Activated naive CD8-positive, alpha-beta T cell treated with anti-CD3 and anti-CD28 coated beads, Interleukin-2, amount 50 U/mL, for 16 hours (primary cell): ENCODE results near the gene LEFTY1.
"Not testable (repeated sequence)": the region's sequence is repeated elsewhere in the genome, so short reads cannot be mapped to it uniquely, and the experiment has no call there.

Experiments
- DNase-seq: peaks from one replicate; pipeline ENCODE4 v3.0.0-alpha.2; 2020; ENCODE audit warnings: low read depth, low spot score

The LEFTY1 gene

GRCh38 chr1:225849925-225850324, 39.0 kb downstream of the LEFTY1 start:
- DNase-seq: no peak

DNA sequence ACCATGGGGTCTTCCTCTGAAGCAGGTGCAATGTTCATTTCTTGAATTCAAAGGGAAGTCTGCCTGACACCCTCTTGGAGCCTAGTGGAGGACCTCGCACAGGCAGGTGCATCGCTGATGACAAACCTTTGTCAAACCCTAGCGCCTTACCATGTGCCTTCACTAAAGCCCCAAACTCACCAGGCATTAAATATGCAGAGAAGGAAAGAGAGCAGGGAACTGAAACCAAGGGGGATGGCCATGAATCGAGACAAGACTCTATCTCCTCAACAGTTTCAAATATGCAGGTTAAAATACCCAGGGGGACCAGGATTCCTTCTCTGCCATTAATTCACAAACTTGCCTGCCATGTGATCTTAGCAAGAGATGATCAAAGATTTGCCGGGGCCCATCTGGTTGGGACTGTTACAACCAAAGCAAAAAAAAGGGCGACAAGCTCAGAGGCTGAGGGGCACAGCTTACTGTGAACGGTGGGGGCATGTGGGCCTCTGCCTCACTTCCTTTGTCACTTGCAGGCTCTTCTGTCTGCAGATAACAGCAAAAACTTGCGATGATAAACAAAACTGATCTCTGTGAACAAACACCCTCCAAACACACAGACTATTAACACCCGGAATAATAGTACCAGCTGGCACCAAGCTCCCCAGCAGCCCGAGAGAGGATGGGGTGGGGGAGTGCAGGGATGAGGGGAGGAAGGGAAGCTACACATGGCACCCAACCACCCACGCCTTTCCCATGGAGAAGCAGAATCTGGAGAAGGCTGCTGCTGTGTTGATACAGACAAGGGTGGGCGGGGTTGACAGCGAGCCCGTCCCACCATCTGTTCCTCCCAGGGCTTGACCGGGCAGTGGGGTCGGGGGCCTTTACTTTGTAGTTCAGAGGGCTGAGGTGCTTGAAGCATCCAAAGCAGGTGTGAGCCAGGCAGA, 40.7 kb downstream of the LEFTY1 start:
- no peak for DNase-seq

DNA sequence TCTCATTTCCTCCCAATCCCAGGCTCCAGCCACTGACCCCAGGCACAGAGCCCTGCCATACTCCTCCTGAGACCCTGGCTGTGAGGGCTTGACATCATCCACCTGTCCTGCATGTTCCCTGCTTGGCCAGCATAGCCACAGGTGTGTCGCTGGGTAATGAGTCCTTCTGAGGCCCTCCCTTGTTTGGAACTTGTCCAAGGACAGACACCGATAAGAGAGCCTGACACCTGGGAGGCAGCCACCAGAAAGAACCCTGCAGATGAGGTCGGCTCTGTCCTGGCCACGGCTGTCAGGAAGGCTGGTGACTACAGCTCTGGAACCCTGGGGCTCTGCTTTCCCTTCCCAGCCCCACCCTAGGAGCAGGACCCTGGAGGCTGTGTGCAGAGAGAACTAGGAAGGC, 41.3 kb downstream of the LEFTY1 start:
- DNase-seq: no peak

DNA sequence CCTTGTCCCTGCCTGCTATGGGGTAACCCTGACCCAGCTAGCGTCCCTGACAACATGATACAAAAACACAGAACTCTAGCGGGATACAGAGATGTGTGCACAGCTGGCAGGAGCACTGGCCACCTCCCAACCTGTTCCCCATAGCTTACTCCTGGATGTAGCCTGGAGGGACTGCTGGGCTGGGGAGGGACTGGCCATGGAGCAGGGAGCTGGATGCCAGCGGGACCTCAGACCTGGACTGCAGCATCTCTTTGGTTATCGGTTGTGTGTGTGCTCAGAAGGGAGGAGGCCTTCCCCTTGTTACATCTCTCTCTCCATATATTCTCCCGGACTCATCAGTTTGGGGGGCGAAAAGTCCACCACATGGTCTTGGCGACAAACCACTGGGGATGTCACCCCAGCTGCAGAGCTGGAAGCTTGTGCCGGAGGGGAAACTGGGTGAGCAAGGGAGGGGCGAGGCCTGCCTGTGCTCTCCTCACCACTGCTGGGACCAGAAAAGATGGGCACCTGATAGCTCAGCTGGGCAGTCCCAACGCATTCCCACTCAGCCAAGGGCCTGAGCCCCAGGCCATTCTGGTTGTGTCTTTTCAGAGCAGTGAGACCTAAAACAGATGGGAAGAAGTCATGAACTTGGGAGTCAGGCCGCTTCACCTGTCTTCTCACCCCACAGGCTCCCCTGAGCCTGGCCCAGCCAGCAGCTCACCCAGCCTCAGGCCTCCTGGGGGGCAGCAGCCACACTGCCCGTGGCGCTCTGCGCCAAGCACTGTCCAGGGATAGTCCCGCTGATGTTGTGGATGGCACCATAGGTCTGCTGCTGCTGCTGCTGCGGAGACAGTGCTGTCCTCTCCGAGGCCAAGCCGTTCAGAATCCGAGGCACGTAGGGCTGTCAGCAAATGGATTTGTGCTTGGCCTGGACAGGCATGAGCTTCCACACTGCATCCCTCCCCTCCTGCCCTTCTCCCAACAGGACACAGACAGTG, 42.3 kb downstream of the LEFTY1 start:
- DNase-seq: no peak

- no peak for DNase-seq
Measured at GRCh38 chr1:225845571-225846259, 43.2 kb downstream of the LEFTY1 start.

GRCh38 chr1:225845097-225845496, 43.8 kb downstream of the LEFTY1 start:
- DNase-seq: no peak

DNA sequence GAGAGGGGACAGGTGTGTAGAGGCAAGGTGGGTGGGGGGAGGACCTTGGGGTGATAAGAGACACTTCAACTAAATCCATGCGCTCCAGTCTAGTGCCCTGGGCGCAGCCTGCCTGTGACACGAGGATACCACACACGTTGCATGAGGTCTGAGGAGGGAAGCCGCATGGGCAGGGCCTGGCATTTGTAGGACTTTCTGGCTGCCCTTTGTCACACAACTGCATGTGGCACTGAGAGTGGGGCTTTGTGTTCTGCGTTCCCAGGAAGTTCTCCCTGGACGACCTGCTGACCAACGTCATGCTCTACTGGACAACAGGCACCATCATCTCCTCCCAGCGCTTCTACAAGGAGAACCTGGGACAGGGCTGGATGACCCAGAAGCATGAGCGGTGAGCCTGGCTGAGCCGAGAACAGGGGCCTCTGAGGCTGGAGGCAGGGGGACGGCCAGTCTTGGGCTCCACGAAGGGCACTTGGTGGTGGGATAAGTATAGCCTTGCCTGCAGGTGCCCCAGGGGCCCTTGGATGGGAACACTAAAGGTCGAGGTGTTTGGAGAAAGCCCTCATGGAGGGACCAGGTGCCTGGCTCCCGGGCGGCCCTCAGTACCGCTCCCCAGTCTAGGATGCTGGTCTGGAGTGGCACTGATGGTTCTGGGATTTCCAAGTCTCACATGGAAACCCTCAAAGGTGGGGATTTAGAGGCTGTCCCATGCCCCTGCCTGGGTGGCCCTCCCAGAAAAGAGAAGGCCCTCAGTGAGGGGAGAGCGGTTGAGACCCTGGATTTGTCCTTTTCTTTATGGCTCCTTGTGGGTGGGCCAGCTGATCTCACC, 44.5 kb downstream of the LEFTY1 start:
- no peak for DNase-seq

DNA sequence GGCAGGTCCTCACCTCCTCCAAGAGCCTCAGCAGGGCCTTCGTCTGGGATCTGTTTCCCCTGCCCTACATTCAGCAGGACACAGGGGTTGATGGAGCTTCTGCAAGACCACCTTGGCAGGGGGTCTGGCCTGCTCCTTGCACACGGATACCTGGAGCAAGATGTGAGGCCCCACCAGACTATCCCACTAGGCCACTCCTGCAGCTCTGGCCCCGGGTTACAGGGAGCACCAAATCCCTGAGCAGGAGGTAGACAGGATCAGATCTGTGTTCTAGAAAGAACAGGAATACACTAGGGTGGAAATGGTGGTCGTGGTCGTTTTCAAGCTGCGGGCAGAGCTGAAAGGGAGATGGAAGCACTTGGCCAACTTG, 45.5 kb downstream of the LEFTY1 start:
- DNase-seq: no peak

DNA sequence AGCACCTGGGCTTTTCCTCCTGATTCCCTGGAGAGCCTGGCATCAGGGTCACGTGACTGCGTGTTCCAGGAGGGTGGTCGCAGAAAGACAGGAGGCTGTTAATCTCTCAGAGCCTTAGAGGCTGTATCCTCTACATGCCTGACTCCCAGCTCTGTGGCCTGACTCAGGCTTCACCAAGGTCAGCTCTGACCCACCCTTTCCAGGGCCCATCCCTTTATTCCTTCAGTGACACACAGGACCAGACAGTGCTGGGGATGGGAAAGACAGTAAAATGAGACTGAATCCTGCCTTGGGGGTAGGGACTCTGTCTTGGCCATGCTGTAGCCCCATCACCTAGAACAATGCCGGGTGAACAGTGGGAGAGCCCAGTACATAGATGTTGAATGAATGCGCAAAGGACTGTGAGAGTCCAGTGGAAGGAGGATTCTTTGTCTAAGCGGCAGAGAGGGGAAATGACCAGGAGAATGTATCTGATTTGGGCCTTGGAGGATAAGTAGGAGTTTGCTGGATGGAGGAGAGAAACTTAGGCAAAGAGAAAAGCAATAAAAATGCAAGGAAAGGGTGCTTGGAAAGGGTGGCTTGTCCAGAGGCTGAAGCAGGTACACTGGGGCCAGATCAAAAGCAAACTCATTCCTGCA, 46.0 kb downstream of the LEFTY1 start:
- no peak for DNase-seq

DNA sequence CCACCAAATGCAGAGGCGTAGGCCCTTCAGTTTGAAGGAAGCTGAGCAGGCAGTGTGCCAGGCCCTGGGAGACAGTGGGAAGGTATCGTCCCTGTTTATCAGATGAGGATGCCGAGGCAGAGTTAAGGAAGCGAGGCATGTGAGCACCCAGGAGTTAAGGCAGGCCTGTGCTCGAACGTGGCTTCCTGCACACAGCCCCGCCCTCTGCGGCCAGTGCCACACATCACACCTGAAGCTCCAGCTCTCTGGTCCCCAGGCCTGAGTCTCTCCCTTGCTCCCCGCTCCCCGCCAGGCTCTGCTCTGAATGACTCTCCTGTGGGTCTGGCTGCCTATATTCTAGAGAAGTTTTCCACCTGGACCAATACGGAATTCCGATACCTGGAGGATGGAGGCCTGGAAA, 46.9 kb downstream of the LEFTY1 start:
- no peak for DNase-seq

DNA sequence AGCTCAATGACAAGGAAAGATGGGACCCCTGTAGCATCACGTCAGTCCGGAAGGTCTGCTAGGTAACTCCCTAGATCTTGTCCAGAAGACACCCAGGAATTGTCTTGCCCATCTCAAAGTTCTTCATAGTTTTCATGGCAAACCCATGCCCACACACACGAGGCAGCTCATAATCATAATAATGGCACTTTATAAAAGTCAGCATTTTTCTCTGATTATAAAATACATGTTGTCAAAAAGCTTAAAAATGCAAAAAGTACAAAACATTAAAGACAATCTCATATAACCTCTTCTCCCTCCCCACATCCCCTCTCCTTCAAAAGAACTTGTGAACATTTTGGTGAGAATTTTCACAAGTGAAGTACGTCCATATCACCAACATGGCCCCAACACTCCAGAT, 48.2 kb downstream of the LEFTY1 start:
- DNase-seq: no peak

DNA sequence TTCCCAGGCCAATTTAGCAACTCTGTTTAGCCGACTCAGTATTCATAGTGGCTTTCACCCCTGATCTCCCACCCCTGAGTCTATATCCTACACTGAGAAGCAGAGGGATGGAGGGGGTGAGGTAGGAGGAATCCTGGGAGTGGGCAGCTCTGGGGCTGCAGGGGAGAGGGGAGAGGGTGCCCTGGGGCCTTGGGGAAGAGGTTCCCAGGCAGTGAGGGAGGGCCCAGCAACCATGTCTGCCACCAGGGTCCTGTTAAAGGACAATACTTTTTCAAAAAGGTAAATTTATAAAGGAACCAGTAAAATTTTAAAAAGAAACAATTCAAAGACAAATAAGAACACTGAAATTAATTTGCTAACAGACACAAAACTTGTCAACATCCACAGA, 48.7 kb downstream of the LEFTY1 start:
- no peak for DNase-seq

DNA sequence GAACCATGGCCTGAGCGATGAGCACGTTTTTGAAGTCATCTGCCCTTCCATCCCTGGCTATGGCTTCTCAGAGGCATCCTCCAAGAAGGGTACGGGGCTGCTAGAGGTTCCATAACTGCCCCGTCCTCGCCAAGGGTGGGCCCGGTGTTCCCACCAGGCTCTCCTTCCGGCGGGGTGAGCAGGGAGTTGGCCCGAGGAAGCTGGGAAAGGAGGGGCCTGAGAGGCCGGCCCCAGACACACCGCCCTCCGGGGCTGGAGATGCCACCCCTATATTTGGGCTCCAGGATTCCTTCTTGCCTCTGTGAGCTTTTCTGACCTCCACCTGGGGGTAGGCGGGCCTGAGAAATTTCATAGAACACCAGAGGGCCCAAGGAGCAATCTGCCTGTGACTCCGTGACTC, 50.2 kb downstream of the LEFTY1 start:
- DNase-seq: no peak

- DNase-seq: not testable (repeated sequence)
Measured at GRCh38 chr1:225836296-225836695, 52.6 kb downstream of the LEFTY1 start.
